ENCODE data around the gene TBATA.

GRCh38 chr10:70769121-70769520, 16.1 kb downstream of the TBATA start:
- TF ChIP-seq POLR2AphosphoS5 (IDR thresholded peaks at IDR 0.05; ENCODE audit: low read depth, low read length) (no peak), FOXP2 (optimal IDR thresholded peaks at IDR 0.05; ENCODE audit: borderline replicate concordance, extremely low read depth, extremely low read length, insufficient read depth) (no peak), TAF1 (IDR thresholded peaks at IDR 0.05; ENCODE audit: borderline replicate concordance, insufficient read depth, low read length) (no peak), SIN3A (IDR thresholded peaks at IDR 0.05; ENCODE audit: borderline replicate concordance, insufficient read depth, low read length) (no peak)

Measured in PFSK-1 (cell line).